PC-3 (cell line): ENCODE data around the gene INTS3. TPM values are rescaled to one million over a fixed set of nuclear protein-coding genes. Genes with fewer than 3 reads are reported as not detected.

Experiments used
- ATAC-seq: fragments of 200-7000 bp; cut with Tn5 transposase; 2 replicates; pipeline ENCODE4 v1.9.1; 2020; ENCODE audit warnings: mild to moderate bottlenecking, moderate library complexity
- BruUV-seq: library from RNA; stranded (reverse); fragments of 400-500 nt; replicated peaks from 2 replicates; lab custom pipeline; 2021; lab: Mats Ljungman, UMichigan
- CTCF ChIA-PET: fragments of 300-600 bp; sonication (Branson Sonifier 250); formaldehyde crosslinking; loops from one replicate; lab custom pipeline; 2022; ENCODE audit warnings: antibody characterized with exemption; lab: Charles Lee
- POLR2A ChIA-PET: fragments of 300-600 bp; sonication (Branson Sonifier 250); formaldehyde crosslinking; loops from one replicate; lab custom pipeline; 2022; ENCODE audit warnings: antibody characterized with exemption; ENCODE audit not compliant: unreplicated experiment; lab: Charles Lee
- DNase-seq: peaks from one replicate; pipeline ENCODE4 v3.0.0-alpha.2; 2015
- H2AFZ ChIP-seq: fragments of 300-600 bp; sonication (generic); 2 replicates; pipeline ENCODE4 v1.6.0; 2016; ENCODE audit warnings: antibody characterized with exemption, low read length
- H3F3A ChIP-seq: fragments of 300-600 bp; sonication (generic); one replicate; pipeline ENCODE4 v1.6.0; 2017; ENCODE audit warnings: antibody characterized with exemption, low read length, control low read depth, mild to moderate bottlenecking; ENCODE audit not compliant: unreplicated experiment
- H3K27ac ChIP-seq: fragments of 300-600 bp; sonication (generic); 2 replicates; pipeline ENCODE4 v1.5.1; 2016; ENCODE audit warnings: mild to moderate bottlenecking, low read length
- H3K27me3 ChIP-seq: fragments of 300-600 bp; sonication (generic); 2 replicates; pipeline ENCODE4 v1.6.1; 2016; ENCODE audit warnings: low read length, mixed read lengths
- H3K36me3 ChIP-seq: fragments of 300-600 bp; sonication (generic); 2 replicates; pipeline ENCODE4 v1.6.1; 2016; ENCODE audit warnings: low read depth, mixed run types, low read length, mixed read lengths
- H3K4me1 ChIP-seq: fragments of 300-600 bp; sonication (generic); 2 replicates; pipeline ENCODE4 v1.5.1; 2016; ENCODE audit warnings: low read length; ENCODE audit not compliant: insufficient read depth
- H3K4me2 ChIP-seq: fragments of 300-600 bp; sonication (generic); 2 replicates; pipeline ENCODE4 v1.6.0; 2016; ENCODE audit warnings: low read length
- H3K4me3 ChIP-seq: fragments of 300-600 bp; sonication (generic); 2 replicates; pipeline ENCODE4 v1.5.1; 2016; ENCODE audit warnings: mild to moderate bottlenecking, low read length, mixed read lengths
- H3K79me2 ChIP-seq: fragments of 300-600 bp; sonication (generic); 2 replicates; pipeline ENCODE4 v1.6.1; 2017; ENCODE audit warnings: low read length, mixed read lengths
- H3K9ac ChIP-seq: fragments of 300-600 bp; sonication (generic); 2 replicates; pipeline ENCODE4 v1.6.0; 2016; ENCODE audit warnings: mild to moderate bottlenecking, low read length
- H3K9me2 ChIP-seq: fragments of 300-600 bp; sonication (generic); replicated peaks from 2 replicates; pipeline ENCODE4 v1.6.1; 2016; ENCODE audit warnings: mixed run types, low read length, mixed read lengths
- H3K9me3 ChIP-seq: fragments of 300-600 bp; sonication (generic); 2 replicates; pipeline ENCODE4 v1.6.1; 2016; ENCODE audit warnings: low read length, mixed read lengths
- H4K20me1 ChIP-seq: fragments of 300-600 bp; sonication (generic); 2 replicates; pipeline ENCODE4 v1.6.1; 2016; ENCODE audit warnings: low read length, mixed read lengths
- CTCF ChIP-seq: fragments of 300-600 bp; sonication (generic); conservative IDR thresholded peaks from 2 replicates; pipeline ENCODE4 v1.5.1; 2017; ENCODE audit warnings: antibody characterized with exemption, low read depth, mild to moderate bottlenecking, low read length
- EZH2 ChIP-seq: fragments of 300-600 bp; sonication (generic); IDR thresholded peaks from one replicate; pipeline ENCODE4 v1.6.1; 2017; ENCODE audit warnings: antibody characterized with exemption, mild to moderate bottlenecking, low read length; ENCODE audit not compliant: unreplicated experiment
- EZH2phosphoT487 ChIP-seq: fragments of 300-600 bp; sonication (generic); IDR thresholded peaks from 2 replicates; pipeline ENCODE4 v1.6.1; 2018; ENCODE audit warnings: mild to moderate bottlenecking, antibody characterized with exemption, low read length, borderline replicate concordance
- intact Hi-C: fragments of 100-400 bp; cut with micrococcal nuclease; formaldehyde crosslinking; loops from 2 replicates; pipeline ENCODE4 v1.9.0; 2023
- total RNA-seq: library from RNA; depleted of rRNA; stranded (reverse); fragments of >200 nt; gene quantifications from 2 replicates; pipeline ENCODE4 v1.2.3, GENCODE V29; 2014

Gene INTS3
- total RNA-seq, 1 experiment from 2014 or later = 46.5 TPM

GRCh38 chr1:153770797-153771196 lies 42.9 kb downstream of the INTS3 start:
- ChIA-PET CTCF (no interaction called here), POLR2A (no interaction called here)
- intact Hi-C loops = no loop called here

GRCh38 chr1:153771261-153771660 lies 43.4 kb downstream of the INTS3 start:
- no peak for TF ChIP-seq EZH2
- no peak for TF ChIP-seq CTCF
- no peak for TF ChIP-seq EZH2phosphoT487
- no peak overlapping the region for H3K9ac ChIP-seq
- H3K4me1 ChIP-seq = peaks cover 8% of the 10 kb centered on the region
- no peaks in the 10 kb centered on the region for H3K79me2 ChIP-seq
- peaks cover 33% of the 10 kb centered on the region; the same call in 1 of the 2 replicates for H3K36me3 ChIP-seq
- ATAC-seq (no peak), DNase-seq (no peak)
- intact Hi-C loops = no loop called here
- H3K9me3 ChIP-seq = no peaks in the 10 kb centered on the region
- no TSS peak for BruUV-seq
- POLR2A ChIA-PET = no interaction called here
- no peaks in the 10 kb centered on the region for H3F3A ChIP-seq
- H4K20me1 ChIP-seq = no peaks in the 10 kb centered on the region
- no peak overlapping the region for H3K4me3 ChIP-seq
- H3K4me2 ChIP-seq = no peak overlapping the region
- no peak overlapping the region for H2AFZ ChIP-seq
- H3K27me3 ChIP-seq = no peaks in the 10 kb centered on the region
- CTCF ChIA-PET = no interaction called here
- H3K27ac ChIP-seq = no peak overlapping the region
- H3K9me2 ChIP-seq = no peaks in the 10 kb centered on the region

More at GRCh38 chr1:153770797-153771196, 42.9 kb downstream of the INTS3 start:
- no peaks in the 10 kb centered on the region for H3K9me2 ChIP-seq
- H3K9me3 ChIP-seq = no peaks in the 10 kb centered on the region
- no peak overlapping the region for H3K9ac ChIP-seq
- peaks cover 35% of the 10 kb centered on the region; the same call in 1 of the 2 replicates for H3K36me3 ChIP-seq
- H3K27ac ChIP-seq = no peak overlapping the region
- no peaks in the 10 kb centered on the region for H4K20me1 ChIP-seq
- ATAC-seq = no peak
- H3K27me3 ChIP-seq = no peaks in the 10 kb centered on the region
- TF ChIP-seq EZH2 = no peak
- H3K4me1 ChIP-seq = peaks cover 6% of the 10 kb centered on the region
- DNase-seq = no peak
- BruUV-seq = no TSS peak
- no peak overlapping the region for H3K4me2 ChIP-seq
- no peak overlapping the region for H3K4me3 ChIP-seq
- no peaks in the 10 kb centered on the region for H3F3A ChIP-seq
- H2AFZ ChIP-seq = no peak overlapping the region
- H3K79me2 ChIP-seq = no peaks in the 10 kb centered on the region

GRCh38 chr1:153771841-153772593 lies 44.2 kb downstream of the INTS3 start:
- Histone ChIP-seq H3F3A (no peaks in the 10 kb centered on the region), H3K9me2 (no peaks in the 10 kb centered on the region), H2AFZ (no peak overlapping the region), H3K4me2 (no peak overlapping the region), H3K27me3 (no peaks in the 10 kb centered on the region), H3K27ac (no peak overlapping the region), H3K36me3 (peaks cover 33% of the 10 kb centered on the region; the same call in 1 of the 2 replicates), H3K4me1 (peaks cover 11% of the 10 kb centered on the region), H4K20me1 (no peaks in the 10 kb centered on the region), H3K9ac (no peak overlapping the region), H3K4me3 (no peak overlapping the region), H3K79me2 (no peaks in the 10 kb centered on the region), H3K9me3 (no peaks in the 10 kb centered on the region)
- ChIA-PET POLR2A (interaction anchor here (0.7 kb wide), 1 partner anchor 161 kb away, joined by 4 read pairs; no protein-coding TSS in a partner anchor), CTCF (no interaction called here)
- DNase-seq = no peak
- no peak for TF ChIP-seq EZH2
- no peak for TF ChIP-seq EZH2phosphoT487
- peak; percentile 55; the same call in 1 of the 2 replicates for TF ChIP-seq CTCF
- no TSS peak for BruUV-seq
- ATAC-seq = no peak
- intact Hi-C loops = no loop called here
